ELF-1 (cell line): ENCODE data around the gene YBX2.
"Not testable (repeated sequence)": the region's sequence is repeated elsewhere in the genome, so short reads cannot be mapped to it uniquely, and the experiment has no call there.

Experiments used
- DNase-seq: peaks from one replicate; pipeline ENCODE4 v3.0.0-alpha.2; 2016; ENCODE audit warnings: low read depth, low spot score

Gene YBX2

DNA sequence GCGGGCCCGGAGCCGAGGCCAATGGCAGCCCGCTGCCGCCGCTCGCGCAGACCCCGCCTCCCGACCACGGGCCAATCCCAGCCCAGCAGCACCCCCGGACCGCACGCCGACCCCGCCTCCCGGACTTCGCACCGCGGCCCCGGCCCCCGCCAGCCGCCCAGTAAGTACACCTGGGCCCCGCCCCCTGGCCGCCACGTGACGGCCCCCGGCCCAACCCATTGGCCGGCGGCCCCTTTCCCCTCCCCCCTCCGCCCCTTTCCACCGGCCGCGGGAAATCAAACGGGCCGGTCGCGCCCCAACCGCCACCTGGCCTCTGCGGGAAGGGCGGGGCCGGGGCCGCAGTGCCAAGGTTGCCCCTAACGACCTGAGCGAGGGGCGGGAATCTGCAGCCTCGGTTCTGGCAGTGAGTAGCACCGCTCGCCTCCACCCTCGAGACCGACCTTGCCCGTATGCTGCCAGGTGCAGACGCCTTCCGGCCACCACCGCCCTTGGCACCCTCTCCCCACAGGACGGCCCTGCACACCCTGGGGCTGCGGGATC is at the start of gene YBX2:
Gene YBX2 (minus strand): TSS at position 26 of the 540 bp plus-strand sequence. CDS start 139 bp downstream, outside the sequence.
- DNase-seq, result peak; percentile 85

DNA sequence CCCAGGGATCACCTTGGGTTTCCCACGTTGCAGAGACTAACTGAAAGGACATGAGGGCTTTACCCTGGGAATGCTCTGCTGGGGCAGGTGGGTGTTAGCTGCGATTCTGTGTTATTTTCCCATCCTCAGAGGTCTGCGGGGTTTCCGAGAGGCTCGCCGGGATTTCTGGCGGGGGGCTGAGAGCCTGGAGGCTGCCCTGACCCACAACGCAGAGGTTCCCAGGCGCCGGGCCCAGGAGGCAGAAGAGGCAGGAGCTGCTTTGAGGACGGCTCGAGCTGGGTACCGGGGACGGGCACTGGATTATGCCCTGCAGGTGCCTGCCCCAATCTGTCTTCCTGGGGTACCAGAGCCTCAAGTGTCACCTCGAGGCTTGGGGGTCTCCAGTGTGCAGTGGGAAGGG is 48.8 kb upstream of the YBX2 start:
- no peak for DNase-seq

DNA sequence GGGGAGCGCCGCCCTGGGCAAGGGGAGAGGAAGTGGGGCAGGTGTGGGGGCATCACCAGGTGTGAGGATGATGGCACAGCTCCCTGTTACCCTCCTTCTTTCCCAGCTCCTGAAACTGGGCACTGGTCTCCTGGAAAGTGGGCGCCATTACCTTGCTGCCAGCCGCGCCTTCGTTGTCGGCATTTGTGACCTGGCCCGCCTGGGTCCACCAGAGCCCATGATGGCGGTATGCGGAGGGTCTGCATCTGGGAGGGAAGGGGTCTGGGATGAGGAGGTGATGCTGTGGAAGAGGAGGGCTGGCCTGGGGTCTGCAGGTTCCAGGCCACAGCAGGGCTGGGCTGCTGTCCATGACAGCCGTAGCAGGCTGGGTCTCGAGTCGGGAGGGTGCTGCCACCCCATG is 47.4 kb upstream of the YBX2 start:
- no peak for DNase-seq

DNA sequence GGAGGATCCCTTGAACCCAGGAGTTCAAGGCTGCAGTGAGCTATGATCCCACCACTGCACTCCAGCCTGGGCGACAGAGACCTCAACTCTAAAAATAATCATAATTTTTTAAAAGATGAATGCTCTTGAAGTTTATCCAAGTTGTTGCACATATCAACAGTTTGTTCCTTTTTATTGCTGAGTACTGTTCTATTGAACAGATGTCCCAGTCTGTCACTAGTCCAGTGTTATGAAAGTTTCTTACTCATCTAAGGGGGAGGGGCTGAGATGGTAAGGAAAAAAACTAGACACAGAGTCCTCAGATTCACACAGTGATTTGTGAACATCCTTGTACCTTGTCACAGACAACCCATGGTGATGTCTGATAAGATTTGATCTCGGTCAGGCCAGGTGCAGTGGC is 45.7 kb upstream of the YBX2 start:
- no peak for DNase-seq

DNA sequence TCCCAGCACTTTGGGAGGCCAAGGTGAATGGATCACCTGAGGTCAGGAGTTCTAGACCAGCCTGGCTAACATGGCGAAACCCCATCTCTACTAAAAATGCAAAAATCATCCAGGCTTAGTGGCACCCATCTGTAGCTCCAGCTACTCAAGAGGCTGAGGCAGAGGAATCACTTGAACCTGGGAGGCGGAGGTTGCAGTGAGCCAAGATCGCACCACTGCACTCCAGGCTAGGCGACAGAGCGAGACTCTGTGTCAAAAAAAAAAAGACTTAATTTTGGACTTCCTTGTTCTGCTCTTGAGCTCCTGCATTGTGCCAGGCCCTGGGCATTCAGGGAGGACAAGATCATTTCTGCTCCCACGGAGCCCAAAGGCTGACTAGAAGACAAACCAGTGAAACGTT is 43.2 kb upstream of the YBX2 start:
- not testable (repeated sequence) for DNase-seq

DNA sequence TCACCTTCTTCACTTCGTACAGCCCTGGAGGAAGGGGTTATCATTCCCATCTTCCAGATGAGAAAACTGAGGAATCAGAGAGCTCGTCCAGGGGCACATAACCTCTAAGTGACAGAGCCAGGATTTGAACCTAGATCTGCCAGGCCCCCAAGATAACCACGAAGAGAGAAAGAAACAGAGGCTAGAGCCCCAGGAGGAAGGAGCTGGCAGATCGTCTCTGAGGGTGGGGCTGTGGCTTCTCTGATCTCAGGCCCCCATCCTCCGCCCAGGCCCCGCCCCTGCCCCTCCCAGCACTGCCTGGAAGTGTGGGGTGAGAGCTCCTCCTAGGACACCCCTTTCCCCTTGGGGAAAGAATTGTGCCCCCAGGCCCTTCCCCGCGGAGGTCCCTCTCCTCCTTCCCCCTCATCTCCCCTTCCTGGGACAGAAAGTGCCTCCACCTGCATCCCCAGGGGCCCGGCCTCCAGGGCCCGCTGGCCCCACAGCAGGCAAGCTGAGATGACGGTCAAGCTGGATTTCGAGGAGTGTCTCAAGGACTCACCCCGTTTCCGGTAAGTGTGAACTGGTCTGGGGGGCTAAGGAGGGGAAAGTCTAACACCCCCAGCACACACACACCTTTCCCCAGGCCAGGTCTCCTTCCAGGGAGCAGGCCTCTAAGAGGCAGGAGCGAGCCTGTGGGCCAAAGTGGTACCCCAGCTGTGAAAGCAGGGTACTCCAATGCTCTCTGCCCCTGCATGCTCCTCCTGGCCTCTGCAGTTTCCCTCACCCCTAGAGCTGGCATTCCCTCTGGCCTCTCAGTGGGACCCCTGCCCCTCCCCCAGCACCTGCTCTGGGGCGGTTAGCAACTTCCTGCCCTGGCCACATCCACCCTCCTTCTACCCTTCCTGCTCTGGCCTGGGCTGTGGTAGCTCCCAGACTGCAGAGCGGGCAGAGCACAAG is 42.1 kb upstream of the YBX2 start, which contains the start of gene ACAP1:
Gene ACAP1 (plus strand): TSS at position 290 of the 936 bp plus-strand sequence. CDS start 206 bp downstream, at position 496.
- no peak for DNase-seq

DNA sequence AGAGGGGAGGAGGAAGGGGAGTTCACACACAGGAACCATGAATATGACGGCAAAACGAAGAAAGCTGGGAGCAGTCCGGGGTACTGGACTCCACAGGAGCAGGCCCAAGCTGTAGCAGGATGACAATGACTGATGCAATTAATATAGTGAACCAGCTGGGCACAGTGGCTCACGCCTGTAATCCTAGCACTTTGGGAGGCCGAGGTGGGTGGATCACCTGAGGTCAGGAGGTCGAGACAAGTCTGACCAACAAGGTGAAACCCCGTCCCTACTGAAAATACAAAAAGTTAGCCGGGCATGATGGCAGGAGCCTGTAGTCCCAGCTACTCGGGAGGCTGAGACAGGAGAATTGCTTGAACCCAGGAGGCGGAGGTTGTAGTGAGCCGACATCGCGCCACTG is 41.3 kb upstream of the YBX2 start:
- DNase-seq, result not testable (repeated sequence)

DNA sequence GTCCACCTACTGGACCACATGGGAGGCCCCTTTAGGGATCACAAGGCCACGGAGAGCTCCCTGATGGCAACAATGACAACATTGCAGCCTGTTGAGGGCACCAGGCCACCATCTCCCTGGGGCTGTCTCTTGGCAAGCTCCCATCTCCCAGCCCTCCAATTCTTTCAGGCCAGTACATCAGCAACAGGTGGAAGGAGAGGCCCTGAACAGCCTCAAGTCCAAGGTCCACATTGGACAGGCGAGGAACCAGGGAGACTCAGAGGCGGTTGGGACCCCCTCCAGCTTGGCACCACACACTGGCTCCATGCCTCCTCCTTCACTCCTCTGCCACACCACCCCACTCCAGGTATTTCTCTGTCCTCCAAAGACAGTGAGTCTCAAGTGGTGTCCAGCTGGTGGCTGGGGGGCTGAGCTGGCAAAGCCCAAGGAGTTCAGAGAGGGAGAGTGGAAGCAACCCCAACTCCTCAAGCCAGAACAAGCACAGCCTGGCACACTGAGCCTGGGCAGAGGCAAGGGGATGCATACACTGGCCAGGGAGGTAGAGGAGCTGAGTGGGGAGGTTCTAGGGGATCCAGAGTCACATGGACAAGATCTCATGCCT is 40.6 kb upstream of the YBX2 start:
- DNase-seq, result no peak

DNA sequence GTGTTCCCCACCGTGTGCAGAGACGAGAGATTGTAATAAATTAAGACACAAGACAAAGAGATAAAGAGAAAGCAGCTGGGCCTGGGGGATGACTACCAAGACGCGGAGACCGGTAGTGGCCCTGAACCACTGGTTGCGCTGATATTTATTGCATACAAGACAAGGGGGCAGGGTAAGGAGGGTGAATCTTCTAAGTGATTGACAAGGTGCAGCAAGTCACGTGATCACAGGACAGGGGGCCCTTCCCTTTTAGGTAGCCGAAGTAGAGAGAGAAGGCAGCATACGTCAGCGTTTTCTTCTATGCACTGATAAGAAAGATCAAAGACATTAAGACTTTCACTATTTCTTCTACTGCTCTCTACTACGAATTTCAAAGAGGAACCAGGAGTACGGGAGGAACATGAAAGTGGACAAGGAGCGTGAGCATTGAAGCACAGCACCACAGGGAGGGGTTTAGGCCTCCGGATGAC is 38.2 kb upstream of the YBX2 start:
- not testable (repeated sequence) for DNase-seq

DNA sequence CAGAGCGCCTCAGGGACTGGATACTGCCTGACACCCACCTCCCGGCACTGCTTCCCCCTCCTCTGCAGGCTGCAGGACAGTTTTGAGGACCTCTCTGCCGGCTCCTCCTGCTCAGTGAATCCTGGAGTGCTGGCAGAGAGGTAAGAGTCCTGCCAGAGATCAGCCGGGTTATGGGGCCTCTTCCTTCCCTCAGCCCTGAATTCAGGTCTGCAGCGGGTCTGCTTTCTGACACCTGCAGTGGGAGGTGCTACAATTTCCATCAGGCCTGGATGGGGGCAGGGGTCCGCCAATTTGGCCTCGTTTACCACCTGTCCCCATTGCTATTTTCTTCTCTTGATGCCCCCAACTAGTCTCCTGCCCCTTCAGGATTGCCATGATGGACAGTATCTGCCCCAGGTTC is 37.7 kb upstream of the YBX2 start:
- DNase-seq, result no peak

DNA sequence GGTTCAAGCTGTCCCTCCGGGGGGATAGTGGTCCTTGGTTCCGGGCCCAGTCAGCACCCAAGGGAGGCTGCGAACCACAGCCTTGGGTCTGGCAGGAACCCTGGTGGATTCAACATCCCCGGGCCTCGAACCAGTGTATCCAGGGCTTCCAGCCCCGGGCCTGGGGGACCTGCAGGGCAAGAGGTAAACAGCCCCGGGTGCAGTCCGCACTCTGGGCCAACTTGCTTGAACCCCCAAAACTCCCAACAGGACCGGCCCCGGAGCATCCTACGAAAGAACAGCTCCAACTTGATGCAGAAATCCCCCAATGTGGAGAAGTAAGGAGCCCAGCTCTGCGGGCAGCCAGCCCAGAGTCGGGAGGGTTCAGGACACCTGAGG is 36.2 kb upstream of the YBX2 start:
- no peak for DNase-seq

DNA sequence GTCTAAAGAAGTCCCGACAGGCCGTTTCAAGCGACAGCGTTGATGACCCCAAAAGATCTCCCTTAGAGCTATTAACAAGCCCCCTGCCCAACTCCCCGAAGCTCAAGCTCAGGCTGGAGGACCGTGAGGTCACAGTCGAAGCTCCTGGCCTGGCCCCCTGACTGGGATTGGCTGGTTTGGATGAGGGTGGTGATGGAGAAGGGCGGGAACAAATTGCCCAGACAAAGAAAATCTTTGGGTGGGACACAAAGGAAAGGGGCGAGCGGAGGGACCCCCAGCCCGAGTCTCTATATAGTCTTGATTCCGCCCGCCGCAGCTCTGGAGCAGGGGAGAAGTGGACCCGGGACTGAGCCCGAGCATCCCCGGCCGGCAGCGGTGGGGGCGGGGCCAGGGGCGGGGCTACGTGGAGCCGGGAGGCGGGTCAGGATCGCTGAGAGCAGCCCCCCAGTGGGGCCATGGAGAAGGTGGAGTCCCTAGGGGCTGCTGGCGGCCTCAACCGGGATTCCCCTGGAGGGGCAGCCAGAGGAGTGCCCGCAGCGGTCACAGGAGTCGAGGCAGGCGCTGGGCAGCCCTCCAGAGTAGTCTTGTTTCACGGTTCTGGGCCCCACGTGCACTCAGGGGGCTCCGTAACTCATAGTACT is 35.7 kb upstream of the YBX2 start:
- peak; percentile 93 for DNase-seq

DNA sequence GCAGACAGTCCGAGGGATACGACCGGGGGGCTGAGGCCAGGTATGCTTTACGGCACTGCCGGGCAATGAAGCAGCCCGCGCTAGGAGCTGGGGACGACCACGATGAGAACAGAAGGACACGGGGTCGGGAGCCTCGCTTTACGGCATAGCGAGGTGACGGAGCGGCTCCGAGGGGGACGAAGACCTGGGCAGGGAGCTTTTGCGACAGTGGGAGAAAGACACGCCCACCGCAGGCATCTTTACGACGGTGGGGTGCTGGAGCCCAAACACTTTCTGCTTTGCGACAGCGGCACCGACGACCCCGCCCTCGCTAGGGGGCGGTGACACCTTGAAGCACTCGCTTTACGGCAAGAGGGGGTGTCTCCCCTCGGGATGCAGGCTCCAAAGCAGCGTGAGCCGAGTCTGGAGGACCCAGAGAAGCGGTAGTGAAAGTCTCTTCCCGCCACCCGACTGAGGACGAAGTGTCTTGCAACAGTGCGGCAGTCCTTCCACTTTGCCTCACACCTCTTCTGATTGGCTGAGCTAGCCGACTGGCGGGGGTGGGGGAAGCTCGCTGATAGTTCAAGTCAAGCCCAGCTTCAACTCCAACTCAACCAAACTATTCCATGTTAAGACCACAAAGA is 35.0 kb upstream of the YBX2 start:
- peak; percentile 100 for DNase-seq

DNA sequence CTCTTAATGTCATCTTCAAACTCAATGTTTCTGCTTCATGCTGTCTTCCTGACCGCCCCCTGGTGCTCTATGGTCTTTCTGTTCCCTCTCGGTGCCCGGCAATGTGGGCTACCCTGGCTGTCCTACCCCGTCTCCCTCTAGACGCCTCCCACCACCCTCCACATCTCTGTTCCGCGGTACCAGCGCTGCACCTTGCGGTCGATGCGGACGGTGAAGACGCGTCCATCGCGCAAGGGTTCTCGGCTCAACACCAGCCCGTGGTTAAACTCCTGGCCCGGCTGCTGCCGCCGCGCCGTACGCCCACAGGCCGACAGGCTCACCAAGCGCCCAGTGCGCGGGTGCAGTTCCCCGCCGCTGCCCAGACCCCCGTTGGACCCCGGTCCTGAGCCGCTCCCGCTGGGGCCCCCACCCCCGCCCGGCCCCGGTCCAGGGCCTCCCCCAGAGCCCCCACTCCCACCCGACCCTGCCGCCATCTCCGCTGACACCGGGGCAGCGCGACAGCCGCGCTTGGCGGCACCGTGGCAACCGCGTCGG is 34.5 kb upstream of the YBX2 start, which contains the start of gene NEURL4:
Gene NEURL4 (minus strand): TSS at position 496 of the 534 bp plus-strand sequence. CDS start 23 bp downstream, at position 473.
- DNase-seq, result peak; percentile 30

DNA sequence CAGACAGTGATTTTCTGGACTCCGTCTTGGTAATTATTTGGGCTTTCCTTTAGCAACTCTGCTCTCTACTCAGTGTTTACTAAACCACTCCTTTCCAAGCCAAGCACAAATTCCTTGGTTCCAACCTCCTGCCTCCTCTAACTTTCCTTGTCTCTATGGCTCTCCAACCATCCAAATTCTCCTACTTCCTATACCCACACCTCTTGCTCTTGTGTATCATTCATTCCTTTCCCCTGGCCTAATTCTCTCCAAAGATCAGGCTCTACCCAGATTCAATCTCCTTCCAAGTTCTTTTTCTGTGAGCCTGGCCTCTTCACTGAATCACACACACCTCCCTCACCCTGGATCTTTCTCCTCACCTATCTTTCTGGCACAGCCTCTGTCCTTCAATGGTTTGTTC is 33.6 kb upstream of the YBX2 start:
- no peak for DNase-seq

DNA sequence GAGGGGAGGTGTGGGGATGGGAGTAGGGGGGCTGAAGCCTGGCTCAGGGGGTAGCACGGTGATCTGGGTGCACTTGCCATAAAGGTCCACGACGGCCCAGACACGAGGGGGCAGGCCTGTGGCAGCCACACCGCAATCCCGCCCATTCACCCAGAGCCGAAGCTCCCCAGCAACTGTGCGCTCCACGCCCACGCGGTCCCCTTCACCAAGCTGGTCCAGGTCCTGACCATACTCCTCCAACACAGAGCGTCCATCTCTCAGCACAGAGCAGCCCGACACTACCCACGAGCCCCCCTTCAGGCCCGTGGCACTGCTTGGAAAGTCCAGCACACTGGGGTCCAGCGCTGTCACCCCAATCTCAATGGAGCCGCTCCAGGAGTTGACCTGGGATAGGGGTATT is 33.1 kb upstream of the YBX2 start:
- no peak for DNase-seq

DNA sequence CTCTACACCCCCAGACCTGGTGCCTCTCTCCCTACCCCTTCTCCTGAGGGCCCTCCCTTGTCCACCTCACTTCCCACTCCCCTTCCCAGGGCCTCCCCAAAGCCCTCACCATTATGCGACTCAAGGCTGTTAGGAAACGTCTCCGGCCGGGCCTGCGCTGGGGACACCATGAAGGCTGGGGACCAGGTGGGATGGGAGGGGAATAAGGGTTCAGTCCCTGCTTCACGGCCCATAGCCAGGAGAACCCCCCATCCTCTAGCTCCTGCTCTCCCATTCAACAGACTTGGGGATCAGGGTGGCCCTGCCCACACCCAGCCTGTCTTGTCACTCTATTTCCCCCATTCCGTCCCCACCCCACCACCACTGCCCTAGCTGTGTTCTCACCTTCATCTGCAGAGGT is 32.6 kb upstream of the YBX2 start:
- no peak for DNase-seq

DNA sequence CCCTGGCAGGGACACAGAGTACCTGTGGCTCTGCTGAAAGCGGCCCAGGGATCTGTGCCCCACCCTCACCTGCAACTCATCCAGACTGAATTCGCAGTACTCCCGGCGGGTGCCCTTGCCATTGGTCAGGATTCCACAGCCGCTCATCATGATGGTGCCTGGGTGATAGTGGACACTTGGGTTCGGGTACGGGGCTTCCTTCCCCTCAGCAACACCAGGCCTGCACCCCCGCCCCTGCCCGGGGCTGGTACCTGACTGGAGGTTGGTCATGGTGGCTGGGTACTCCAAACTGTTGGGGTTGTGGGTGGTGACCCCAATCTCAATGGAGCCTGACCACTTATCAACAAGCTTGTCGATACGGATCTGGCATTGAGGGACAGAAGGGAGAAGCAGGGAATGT is 31.7 kb upstream of the YBX2 start:
- DNase-seq, result no peak

DNA sequence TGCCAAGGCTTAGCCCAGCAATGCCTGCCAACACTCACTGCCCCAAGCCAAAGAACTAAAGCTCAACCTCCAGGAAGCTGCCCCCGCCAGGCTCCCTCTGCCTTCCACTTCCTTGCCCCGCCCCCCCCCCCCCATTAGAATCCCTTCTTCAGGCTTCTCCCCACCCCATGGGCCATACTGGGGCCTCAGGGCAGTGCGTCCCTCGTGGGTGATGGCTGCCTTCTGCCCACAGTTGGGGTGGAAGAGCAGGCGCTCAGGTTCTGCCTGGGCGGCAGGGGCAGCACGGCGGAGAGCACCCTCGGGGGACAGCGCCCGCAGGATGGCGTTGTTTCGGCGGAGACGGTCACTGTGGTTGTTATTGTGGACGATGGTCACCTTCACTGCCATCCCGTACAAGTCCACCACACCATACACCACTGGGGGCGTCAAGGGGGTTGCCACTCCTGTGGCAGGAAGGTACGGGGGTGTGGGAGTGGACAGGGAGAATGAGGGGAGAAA is 30.6 kb upstream of the YBX2 start:
- DNase-seq, result no peak

DNA sequence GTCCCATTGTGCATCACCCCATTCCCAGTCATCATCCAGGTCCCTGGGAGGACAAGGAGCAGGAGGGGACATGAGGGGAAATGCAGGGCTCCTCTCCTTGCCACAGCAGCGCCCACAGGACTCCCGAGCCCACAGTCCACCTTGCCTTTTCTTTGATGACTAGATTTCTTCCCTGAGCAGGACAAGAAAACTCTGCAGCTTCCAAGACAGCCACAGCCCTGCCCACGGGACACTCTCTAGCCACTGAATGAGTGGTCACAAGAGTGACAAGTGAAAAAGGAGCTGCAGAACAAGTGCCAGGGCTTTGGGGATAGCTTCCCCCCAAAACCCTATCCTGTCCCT is 30.0 kb upstream of the YBX2 start:
- DNase-seq, result no peak
